HCEC 1CT (cell line): ENCODE results near the gene RP2.
A peak's percentile ranks its signal among the peaks of the same experiment; 100 is the strongest.

Experiments
- DNase-seq: peaks from one replicate; pipeline ENCODE4 v3.0.0-alpha.2; 2017

RP2 gene

DNA sequence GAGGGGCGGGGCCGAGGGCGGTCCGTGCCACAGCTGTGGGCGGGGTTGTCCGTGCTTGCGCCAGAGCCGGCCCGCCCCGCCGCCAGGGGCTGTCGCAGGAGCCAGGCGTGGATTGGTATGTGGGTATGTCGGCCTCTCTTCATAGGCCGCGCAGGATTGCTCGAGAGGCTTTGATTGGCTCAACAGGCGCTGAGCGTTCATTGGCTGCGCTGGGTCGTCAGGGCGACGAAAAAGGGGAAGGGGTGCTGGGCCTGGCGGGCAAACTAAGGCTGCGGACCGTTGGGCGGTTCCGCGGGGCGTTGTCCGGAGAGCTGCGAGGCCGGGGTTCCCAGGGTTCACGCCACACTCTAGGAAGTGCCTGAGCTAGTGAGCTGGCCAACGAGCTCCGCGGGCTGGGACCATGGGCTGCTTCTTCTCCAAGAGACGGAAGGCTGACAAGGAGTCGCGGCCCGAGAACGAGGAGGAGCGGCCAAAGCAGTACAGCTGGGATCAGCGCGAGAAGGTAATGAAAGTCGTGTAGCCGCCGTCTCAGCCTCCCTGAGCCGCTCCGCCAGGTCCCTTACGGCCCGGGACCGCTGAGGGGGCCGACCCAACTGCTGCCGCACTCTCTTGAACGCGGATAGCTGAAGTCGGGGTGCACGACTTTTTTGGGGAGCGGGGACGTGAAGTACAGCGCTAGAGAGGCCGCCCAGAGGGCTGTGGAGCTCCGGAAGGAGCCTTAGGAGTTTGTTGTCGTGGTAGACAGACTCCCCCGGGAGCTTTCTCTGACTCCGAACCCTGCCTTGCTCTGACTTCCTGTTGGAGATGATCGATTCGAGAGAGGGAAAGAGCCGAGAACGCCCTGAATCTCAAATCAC lies at the start of gene RP2:
Gene RP2, plus strand, starts transcription at position 343 of the 857 bp plus-strand sequence. Its CDS starts 58 bp downstream, at position 401.
- DNase-seq: peak; percentile 90

DNA sequence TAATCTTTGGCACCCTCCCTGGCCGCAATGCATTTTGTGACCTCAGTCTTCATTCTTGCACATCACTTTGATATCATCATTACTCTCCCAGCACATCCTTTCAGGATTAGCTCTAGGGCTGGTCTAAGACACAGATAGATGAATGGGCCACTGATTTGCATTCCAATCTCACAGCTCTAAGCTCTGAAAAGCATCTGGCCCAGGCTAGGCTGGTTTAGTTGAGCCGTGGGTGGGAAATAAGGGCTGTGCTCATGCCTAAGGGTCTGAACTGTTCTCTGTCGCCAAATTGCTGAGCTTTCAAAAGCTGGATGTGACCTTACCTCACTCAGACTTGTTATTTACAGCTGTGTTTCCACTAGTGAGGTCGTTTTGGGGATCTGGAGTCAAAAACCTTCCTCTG lies 47.9 kb upstream of the RP2 start:
- peak; percentile 37 for DNase-seq

DNA sequence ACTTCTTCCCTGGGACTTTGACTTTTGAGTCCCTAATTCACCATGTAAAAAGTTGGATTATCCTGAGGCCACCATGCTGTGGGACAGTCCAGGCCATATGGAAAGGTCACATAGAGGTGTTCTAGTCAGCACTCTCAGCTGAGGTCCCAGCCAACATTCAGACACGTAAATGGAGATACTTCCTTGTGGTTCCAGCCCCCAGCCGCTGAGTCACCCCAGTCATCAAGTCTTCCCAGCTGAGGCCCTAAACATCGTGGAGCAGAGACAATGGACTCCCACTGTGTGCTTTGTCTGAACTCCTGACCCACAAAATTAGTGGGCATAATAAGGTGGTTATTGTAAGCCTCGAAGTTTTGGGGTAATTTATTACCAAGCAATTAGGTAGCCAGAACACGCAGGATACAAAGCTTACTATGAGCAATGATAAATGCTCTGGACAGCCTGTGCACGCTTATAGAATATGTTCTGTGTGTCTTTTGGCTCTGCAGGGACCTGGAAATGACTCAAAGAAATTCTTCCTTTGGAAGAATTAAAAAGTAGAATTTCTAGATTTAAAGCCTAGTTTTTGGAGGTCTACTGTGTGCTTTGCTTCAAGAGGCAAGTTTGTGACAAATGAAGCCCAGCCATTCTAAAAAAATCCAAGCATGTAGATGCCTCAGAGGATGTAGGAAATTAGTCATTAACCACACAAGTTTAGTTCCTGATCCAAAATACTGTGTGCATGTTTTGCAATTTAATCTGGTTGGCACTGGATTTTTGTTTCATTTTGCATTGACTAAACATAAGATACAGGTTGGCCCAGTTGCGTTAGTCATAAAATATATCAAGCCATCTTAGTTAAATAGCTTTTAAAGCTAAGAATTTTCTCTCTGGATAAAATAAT lies 44.7 kb upstream of the RP2 start:
- DNase-seq: peak; percentile 87

DNA sequence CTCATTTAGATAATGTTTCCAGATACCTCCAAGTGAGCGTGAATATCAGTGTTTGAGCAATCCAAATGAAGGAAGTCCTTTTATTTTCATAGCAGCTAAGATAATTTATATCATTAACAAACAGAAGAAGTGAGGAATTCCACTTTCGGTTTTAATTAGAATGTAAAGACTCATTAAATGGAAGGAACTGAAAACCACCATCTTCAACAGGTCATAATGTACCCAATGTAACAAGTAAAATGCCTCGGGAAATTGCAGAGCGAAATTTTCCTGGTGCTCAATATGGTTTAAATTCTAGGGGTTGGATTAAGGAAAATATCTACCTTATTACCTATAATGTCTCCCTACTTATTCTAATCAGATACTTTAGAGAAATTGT lies 44.0 kb upstream of the RP2 start:
- DNase-seq: no peak

DNA sequence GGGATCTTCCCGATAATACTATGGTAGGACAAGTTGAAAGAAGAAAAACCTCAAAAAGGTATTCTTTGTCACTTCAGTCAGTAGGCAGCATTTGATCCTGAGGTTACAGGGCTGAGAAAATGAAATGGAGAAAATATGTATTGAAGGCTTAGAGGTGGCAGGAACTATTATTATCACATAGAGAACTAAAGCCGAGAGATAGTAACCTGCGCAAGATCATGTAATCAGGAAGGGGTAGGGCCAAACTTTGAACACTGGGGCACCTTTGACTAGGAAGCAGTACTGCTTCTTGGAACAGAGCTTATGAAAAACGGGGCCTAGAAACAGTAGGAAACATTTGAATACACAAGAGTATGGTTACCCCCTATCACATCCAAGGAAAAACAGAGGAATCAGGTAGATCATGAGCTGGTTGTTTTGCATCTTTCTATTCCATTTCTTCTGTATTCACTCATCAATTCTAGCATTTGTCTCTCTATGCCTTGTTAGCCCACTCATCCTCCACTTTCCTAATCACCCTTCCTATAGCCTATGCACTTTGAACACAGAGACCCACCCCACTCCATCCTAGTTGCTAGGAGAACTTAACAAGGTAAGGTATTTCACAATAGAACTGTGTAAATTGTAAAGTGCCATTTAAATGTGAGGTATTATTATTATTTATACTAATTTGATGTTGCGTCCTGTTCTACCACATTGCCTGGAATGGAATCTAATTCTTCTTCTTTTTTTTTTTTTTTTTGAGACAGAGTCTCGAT lies 43.3 kb upstream of the RP2 start:
- DNase-seq: no peak

DNA sequence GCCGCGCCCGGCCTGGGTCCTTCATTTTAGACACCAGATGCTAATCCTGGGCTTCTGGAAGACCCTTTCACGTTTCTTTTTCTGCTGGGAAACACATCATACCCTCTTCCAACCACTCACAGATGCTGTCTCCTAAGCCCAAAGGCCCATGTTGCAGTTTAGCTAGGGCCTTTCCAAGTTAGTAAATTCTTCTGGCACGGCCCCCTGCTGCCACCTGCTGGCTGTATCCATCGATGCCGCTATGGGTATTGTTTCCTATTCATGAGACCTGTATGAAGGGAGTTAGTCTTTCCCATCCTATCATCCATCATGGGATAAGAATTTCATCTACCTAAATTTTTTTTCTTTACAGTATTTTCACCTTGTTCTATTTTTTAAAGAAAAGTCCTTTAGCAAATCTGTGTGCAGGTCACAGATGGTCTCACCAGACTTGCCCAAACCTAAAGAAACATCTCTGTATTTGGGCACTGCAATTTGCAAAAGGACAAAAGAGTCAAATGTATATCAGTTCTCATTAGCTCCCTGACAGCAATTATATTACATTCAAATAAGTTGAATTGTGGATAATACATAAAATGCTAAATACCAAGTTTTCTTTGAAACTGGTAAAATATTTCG lies 40.2 kb upstream of the RP2 start:
- peak; percentile 55 for DNase-seq

DNA sequence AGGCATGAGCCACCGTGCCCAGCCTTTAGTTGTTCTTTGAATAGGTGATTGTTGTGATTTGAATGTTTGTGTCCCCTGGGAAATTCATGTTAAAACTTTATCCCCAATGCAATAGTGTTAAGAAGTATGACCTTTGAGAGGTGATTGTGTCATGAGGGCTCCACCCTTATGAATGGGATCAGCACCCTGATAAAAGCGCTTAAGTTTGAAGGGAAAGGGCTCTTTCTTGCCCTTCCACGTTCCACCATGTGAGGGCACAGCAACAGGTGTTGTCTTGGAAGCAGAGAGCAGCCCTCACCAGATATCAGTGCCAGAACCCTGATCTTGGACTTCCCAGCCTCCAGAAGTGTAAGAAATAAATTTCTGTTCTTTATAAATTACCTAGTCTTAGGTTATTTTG lies 33.7 kb upstream of the RP2 start:
- DNase-seq: no peak

DNA sequence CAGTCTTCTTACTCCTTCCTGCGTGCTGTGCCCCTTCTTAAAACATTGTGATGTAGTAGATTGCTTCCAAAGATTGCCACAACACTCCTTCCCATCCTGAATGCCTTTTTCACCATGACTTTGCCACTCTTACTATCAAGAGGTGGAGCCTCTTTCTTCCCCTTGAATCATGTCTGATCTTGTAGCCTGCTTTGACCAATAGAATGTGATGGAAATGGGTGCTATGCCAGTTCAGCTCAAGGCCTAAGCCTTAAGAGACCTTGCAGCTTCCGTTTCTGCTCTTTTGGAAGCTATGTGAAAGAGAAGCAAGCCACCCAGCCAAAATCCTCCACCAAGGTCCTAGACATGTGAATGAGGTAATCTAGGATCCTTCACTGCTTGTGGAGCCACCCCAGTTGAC lies 31.6 kb upstream of the RP2 start:
- DNase-seq: no peak

DNA sequence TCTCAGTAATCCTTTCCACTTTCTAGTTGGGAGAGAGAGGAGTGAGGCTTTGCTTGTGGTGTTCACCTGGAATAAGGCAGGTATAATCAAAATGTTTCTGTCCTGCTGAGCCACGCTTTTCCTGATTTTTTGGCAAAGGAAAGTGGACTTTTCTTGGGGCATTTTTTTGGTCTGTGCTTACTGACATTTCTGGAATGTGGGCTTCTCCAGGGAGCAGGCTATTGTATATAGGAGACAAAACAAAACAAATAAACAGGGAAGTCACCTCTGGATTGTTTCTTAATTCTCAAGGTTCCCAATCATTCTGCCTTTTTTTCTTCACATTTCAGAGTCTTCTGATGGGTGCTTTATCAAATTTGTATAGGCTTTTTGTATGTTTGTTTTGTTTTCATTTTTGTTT lies 25.7 kb upstream of the RP2 start:
- DNase-seq: no peak

DNA sequence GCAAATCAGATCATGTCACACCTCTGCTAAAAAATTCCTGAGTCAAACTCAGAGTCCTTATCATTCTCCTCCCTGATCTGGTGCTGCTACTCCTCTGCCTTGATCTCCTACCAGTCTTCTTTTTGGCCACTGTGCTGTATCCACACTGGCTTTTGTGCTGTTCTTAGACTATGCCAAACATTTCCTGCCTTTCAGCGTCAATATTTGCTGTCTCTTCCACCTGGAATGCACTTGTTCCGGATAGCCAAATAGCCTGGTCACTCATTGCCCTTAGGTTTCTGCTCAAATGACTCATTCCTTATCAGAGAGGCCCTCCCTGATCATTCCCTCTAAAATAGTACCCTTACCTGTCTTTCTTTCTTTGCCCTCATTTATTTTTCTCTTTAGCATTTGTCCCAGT lies 24.4 kb upstream of the RP2 start:
- DNase-seq: no peak

DNA sequence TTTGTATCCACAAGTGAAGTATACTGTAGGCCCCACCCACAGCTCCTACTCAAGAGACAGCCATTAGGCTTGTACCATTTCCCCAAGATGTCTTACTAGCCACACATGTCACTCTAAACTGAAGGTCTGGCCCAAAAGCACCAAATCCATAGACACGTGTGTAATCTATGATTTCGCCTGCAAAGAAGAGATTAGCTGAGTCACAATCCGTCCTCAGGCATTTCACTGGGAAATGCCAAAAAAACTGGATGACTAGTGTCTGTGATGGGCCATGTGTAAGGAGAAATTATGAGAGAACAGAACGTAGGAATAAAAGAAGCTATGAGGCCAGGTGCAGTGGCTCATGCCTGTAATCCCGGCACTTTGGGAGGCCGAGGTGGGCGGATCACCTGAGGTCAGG lies 21.9 kb upstream of the RP2 start:
- DNase-seq: no peak

DNA sequence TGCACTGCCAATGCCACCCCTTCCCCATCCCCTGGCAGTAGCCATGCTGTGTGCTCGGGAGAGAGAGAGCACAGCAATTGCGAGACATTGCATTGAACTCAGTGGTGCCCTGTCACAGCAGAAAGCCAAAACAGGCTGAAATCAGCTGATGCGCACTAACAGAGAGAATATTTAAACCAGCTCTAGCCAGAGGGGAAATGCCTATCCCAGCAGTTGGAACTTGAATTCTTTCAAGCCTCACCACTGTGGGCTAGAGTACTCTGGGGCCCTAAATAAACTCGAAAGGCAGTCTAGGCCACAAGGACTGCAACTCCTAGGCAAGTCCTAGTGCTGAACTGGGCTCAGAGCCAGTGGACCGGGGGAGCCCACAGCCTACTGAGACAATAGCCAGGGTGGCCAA lies 17.7 kb upstream of the RP2 start:
- DNase-seq: no peak

DNA sequence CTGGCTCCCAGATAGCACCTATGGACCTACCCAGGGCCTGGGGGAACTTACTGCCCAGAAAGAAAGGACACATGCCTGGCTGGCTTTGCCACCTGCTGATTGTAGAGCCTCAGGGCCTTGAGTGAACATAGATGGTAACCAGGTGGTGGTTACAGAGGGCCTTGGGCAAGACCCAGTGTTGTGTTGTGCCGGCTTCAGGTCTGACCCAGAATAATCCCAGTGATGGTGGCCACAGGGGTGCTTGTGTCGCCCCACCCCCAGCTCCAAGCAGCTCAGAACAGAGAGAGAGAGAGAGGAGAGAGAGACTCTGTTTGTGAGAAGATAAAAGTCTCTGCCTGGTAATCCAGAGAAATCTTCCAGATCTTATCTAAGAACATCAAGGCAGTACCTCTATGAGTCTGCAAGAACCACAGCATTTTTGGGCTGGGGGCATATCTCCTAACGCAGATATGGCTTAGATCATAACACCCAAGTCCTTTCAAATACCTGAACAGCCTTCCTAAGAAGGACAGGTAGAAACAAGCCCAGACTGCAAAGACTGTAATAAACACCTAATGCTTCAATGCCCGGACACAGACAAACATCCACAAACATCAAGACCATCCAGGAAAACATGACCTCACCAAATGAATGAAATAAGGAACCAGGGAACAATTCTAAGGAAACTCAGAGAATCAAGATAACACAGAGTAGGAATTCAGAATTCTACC lies 16.3 kb upstream of the RP2 start:
- DNase-seq: no peak

DNA sequence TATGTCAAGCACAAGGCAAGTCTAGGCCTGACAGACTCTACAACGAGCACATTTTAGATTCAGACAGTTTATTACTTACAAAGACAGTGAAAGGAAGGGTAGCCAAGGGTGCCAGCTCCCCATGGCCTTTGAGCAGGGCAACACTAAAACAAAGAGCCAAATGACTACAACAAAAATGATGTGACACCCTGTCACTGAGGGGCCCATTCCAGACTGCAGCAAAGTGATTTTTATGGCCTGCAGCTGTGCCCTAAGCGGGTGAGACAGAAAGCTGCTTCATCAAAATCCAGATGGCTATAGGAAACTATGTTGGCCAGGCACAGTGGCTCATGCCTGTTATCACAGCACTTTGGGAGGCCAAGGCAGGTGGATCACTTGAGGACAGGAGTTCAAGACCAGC lies 13.4 kb upstream of the RP2 start:
- DNase-seq: no peak

DNA sequence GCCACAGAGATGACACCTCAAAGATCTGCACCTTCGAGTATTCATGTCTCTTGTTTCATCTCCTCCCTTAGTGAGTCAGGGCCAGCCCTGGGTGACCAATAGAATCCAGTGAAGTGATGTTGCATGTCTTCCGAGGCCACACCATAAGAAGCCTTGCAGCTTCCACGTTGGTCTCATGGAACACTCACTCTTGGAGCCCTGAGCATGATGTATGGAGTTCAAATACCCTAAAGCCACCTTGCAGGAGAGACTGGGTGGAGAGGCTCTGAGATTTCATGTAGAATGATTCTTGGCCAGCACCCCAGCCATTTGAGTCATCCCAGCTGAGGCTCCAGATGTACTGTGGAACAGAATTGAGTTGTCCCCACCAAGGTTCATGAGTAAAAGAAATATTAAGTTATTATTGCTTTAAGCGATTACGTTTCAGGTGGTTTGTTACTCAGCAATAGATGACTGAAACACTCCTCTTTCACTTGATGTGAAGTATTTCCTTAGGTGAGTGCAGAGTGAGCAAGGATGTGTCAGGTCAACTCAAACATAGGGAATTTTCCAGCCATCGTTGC lies 5.0 kb upstream of the RP2 start:
- DNase-seq: peak; percentile 47

DNA sequence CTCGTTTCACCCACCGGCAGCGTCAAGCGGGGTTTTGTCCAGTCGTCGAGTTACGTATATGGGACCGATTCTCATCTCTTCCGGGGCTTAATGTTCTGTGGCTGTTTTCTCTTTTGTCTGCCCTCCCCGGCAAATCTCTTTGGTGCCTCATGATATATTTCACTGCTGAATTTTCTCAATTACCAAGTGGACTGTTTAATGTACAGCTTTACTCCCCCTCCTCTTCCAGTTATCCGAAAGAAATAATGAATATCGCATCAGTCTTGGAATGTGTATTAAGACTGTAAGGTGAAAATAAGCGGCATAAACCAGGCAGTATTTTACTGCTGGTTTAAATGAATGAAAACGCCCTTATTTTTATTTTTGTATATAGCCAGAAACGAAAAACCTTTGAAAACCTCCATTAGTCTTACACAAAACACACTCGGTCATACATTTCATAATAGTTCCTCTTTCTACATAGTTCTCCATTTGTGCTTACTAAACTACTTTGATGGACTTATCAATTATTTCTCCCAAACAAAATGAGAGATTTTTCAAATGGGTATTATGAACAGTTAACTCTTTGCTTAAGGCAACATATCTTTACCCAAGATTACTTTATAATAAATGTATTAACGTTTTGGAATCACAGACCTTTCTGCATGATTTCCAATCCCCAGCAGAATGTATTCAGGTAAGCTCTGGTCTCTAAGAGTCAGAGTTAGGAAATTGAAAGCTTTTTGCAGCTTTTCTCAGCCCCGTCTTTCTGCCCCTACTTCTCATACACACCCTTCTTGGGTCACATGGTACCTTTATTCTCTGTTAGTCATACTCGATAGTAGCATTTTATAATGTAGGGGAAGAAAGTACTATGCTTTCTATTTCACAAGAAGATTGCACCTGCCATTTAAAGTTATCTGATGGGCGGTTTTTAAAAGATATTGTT lies 979 bp downstream of the RP2 start:
- DNase-seq: peak; percentile 43

DNA sequence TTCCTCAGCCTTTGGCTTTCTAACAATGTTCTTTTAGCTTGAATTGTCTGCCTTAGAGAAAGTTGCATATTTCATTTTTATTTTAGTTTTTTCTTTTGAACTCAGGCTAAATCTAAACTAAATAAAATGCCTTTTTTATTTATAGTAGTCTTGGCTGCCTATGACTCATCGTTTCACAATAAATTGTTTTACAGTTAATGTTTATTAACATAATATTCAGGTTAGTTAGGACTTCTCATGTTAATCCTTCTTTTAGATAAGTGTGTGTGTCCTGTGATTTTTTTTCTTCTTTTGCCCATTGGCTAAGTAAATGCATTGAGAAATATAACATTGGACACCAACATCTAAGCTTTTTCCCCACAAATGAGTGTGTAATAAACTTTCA lies 1.6 kb downstream of the RP2 start:
- DNase-seq: peak; percentile 26

DNA sequence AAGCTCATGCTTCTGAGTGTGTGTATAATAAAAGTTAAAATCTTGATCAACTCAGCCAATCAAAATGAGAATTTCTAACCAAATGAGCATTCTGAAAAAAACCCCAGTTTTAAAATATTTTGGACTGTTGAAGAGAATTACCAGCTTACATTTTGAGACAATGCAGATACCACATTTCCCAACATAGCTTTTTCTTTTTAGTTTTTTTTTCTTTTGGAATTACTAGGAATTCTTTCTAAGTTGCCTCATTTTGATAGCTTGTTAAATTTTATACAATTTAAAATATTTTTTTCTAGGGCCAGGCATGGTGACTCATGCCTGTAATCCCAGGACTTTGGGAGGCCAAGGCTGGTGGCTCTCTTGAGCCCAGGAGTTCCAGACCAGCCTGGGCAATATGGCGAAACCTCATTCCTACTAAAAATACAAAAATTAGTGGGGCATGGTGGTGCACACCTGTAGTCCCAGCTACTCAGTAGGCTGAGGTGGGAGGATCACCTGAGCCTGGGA lies 2.2 kb downstream of the RP2 start:
- peak; percentile 7 for DNase-seq

DNA sequence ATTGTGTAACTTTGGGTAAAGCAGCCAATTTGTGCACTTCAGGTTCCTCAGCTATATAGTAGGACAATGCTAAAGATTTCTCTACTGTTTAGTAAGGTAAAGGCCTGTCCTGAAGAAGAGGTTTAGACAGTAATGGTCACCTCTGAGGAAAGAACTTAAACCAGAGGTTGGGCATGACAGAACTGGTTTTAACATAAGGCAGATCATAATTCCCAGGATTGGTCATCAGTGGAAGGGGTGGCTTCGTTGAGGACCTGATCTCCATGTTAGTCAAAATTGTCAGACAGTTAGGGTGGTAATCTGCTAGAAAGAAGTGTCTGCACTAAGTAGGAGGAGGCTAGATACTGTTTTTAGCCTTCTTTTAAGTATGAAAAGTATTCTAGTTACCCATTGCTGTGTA lies 4.1 kb downstream of the RP2 start:
- DNase-seq: no peak

DNA sequence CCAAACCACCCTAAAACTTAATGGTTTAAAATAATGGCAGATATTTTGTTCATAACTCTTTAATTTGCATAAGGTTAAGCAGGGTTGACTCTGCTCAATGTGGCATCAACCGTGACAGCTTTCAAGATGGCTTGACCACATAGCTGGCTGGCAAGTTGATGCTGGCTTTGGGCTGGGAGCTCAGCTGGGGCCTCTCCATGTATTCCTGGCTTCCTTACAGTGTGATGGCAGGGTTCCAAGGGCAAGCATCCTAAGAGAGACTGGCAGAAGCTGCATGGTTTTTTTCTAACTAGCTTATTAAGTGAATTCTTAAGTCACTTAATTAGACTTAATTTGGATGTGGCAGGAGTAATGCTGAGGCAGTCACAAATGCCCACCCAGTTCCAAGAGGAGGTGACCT lies 4.5 kb downstream of the RP2 start:
- no peak for DNase-seq

DNA sequence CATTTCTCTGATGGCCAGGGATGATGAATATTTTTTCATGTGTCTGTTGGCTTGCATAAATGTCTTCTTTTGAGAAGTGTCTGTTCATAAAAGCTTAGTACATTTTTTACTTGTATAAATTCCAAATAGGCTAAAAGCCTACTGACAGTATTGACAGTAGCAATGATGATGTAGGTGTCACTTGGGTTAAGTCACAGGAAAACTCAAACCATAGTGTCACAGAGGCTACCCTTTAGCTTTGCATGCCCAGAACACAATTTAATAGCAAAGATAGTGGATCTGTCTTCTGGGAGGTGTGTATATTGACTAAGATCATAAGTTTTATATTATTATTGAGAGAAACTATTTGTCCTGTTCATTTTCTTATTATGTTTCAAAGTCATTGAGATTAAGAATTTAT lies 8.1 kb downstream of the RP2 start:
- no peak for DNase-seq
